OCI-LY7 (cell line): Measurements from ENCODE around the gene PIGQ.

ENCODE experiments used
- EZH2phosphoT487 ChIP-seq: fragments of 200-600 bp; sonication (generic); IDR thresholded peaks from 2 replicates; pipeline ENCODE4 v1.6.1; 2018; ENCODE audit warnings: low read depth, borderline replicate concordance, mild to moderate bottlenecking, mixed run types, antibody characterized with exemption, low read length, moderate library complexity, mixed read lengths
- TF ChIP-seq, protein P1 (sequence below): fragments of 200-600 bp; sonication (generic); conservative IDR thresholded peaks from 2 replicates; pipeline ENCODE4 v1.5.1; 2014; ENCODE audit warnings: mild to moderate bottlenecking, antibody characterized with exemption, low read length, moderate library complexity, mixed read lengths

- TF ChIP-seq, protein P1, sequence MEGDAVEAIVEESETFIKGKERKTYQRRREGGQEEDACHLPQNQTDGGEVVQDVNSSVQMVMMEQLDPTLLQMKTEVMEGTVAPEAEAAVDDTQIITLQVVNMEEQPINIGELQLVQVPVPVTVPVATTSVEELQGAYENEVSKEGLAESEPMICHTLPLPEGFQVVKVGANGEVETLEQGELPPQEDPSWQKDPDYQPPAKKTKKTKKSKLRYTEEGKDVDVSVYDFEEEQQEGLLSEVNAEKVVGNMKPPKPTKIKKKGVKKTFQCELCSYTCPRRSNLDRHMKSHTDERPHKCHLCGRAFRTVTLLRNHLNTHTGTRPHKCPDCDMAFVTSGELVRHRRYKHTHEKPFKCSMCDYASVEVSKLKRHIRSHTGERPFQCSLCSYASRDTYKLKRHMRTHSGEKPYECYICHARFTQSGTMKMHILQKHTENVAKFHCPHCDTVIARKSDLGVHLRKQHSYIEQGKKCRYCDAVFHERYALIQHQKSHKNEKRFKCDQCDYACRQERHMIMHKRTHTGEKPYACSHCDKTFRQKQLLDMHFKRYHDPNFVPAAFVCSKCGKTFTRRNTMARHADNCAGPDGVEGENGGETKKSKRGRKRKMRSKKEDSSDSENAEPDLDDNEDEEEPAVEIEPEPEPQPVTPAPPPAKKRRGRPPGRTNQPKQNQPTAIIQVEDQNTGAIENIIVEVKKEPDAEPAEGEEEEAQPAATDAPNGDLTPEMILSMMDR: no peak
- TF ChIP-seq EZH2phosphoT487: no peak
Measured at GRCh38 chr16:578232-578869, 8.6 kb downstream of the PIGQ start.
